GM21360 (cell line): Measurements from ENCODE around the gene ZCCHC24.
"Not testable (repeated sequence)": the region's sequence is repeated elsewhere in the genome, so short reads cannot be mapped to it uniquely, and the experiment has no call there.

Source experiments
- ATAC-seq: cut with Tn5 transposase; IDR thresholded peaks from one replicate; pipeline ENCODE4 v1.9.1; 2021; ENCODE audit warnings: mild to moderate bottlenecking, moderate library complexity; ENCODE audit not compliant: unreplicated experiment

Gene ZCCHC24

DNA sequence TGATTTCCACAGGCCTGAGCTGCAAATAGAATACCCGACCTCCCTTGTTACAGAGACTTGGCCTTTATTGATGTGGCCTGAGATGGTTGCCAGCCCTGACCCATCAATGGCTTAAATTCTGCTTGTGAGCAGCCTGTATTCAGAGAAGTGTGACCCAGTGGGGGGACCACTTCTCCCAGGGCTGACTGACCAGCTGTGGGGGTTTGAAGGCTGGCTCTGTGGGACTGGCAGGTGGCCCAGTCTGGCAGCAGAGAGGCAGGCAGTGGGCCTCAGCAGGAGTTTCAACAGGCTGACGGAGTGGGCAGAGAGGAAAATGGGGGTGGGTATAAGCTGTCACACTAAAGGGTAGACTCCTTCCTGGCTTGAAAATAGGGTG lies 110.3 kb downstream of the ZCCHC24 start:
- no peak for ATAC-seq

DNA sequence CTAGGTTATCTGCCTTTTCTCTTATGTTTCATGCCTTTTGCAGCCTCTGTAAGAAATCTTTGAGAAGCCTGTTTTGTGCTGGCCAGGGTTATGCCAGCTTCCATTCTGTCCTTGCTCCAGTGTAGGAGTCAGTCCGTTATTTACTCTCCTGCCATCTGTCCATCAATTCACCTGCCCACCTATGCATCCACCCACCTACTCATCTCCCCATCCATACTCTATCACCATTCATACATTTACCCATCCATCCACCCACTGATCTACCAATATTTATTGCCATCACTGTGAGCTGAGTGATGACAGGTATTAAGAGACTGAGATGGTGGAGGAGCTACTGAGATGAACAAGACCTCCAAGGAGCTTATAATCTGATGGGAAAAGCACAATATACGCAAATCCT lies 110.9 kb downstream of the ZCCHC24 start:
- no peak for ATAC-seq

DNA sequence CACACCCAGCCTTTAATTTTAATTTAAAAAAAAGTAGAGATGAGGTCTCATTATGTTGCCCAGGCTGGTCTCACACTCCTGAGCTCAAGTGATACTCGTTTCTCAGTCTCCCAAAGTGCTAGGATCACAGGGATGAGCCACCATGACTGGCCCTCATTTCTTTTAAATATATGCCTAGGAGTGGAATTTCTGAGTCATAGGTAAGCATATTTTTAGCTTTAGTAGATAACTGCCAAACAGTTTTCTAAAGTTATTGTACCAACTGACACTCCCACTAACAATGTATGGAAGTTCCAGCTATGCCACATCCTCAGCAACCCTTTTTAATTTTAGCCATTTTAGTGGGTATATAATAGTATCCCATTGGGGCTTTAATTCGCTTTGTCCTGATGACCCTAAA lies 111.9 kb downstream of the ZCCHC24 start:
- ATAC-seq, result no peak

DNA sequence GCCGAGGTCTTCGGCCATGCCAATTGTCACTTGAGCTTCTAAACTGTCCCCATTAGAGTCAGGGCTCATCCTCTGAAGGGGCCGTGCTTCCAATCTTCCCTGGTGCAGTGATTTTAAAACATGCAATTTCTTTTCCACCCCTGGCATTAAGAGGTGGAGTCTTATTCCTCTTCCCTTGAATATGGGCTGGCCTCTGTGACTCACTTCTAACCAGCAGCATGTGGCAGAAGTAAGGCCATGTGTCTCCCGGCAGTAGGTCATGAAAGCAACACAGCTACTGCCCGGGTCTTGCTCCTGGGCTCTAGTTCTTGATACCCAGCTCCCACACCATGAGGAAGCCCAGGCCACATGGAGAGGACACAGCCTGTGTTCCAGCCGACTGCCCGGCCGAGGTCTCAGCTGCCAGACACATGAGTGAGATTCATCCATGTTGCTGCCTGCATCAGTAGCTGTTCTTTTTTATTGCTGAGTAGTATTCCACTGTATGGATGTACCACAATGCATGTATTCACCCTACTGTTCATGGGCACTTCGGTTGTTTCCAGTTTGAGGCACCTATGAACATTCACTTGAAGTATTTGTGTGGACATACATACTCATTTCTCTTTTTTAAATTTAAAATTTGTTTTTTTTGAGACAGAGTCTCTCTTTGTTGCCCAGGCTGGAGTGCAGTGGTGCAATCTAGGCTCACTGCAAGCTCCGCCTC lies 112.7 kb downstream of the ZCCHC24 start:
- ATAC-seq, result not testable (repeated sequence)
